B cell (primary cell): ENCODE measurements around the gene ZNF254. TPM values are rescaled to one million over a fixed set of nuclear protein-coding genes. Genes with fewer than 3 reads are reported as not detected.

Source experiments
- ATAC-seq: fragments of 200-7000 bp; cut with Tn5 transposase; one replicate; pipeline ENCODE4 v1.10.0; 2021; ENCODE audit warnings: low read depth, mild to moderate bottlenecking, moderate number of reproducible peaks, moderate library complexity
- CTCF ChIA-PET: fragments of 350-600 bp; sonication (Branson Sonifier 250); formaldehyde crosslinking; loops from one replicate; lab custom pipeline; 2021; ENCODE audit warnings: antibody characterized with exemption, inconsistent platforms; lab: Charles Lee
- POLR2A ChIA-PET: fragments of 350-600 bp; sonication (Branson Sonifier 250); formaldehyde crosslinking; loops from one replicate; lab custom pipeline; 2021; ENCODE audit warnings: antibody characterized with exemption; lab: Charles Lee
- DNase-seq: peaks from one replicate; pipeline ENCODE4 v3.0.0; 2013
- H2AFZ ChIP-seq: 2 replicates; pipeline ENCODE4 v1.6.1; 2012; ENCODE audit warnings: mild to moderate bottlenecking, low read depth, low read length; ENCODE audit not compliant: insufficient read depth, poor library complexity, severe bottlenecking
- H3K27ac ChIP-seq, 2 donors: 1 replicate in 1 of 2; 2 replicates in 1 of 2; pipeline ENCODE4 v1.5.1; 2012 to 2013; ENCODE audit warnings: low read length in 2 of 2, mild to moderate bottlenecking in 2 of 2, moderate library complexity in 1 of 2
- H3K27me3 ChIP-seq, 4 experiments: fragments of 200-600 bp in 1 of 4; sonication (generic) in 1 of 4; replicated peaks in 1 of 4; 1 replicate in 2 of 4; 2 replicates in 2 of 4; pipeline versions ENCODE4 v1.6.1 to v1.7.0; 2013 to 2016; ENCODE audit warnings: low read length in 3 of 4, mild to moderate bottlenecking in 2 of 4, mixed read lengths in 1 of 4, moderate library complexity in 1 of 4; ENCODE audit not compliant: insufficient read depth in 4 of 4, control insufficient read depth in 3 of 4; ENCODE audit errors: control extremely low read depth in 1 of 4
- H3K36me3 ChIP-seq, 2 experiments: replicated peaks in 1 of 2; 1 replicate in 1 of 2; 2 replicates in 1 of 2; pipeline versions ENCODE4 v1.6.1 to v1.7.1; 2013; ENCODE audit warnings: low read length in 1 of 2; ENCODE audit not compliant: insufficient read depth in 2 of 2, control insufficient read depth in 1 of 2; ENCODE audit errors: control extremely low read depth in 1 of 2, extremely low read depth in 1 of 2
- H3K4me1 ChIP-seq, 2 donors: fragments of 200-600 bp in 1 of 2; sonication (generic) in 1 of 2; 1 replicate in 1 of 2; 2 replicates in 1 of 2; pipeline versions ENCODE4 v1.5.1 to v1.6.1; 2013 to 2017; ENCODE audit warnings: low read length in 2 of 2; ENCODE audit not compliant: control insufficient read depth in 2 of 2, insufficient read depth in 2 of 2
- H3K4me2 ChIP-seq: replicated peaks from 2 replicates; pipeline ENCODE3; 2012; ENCODE audit warnings: mild to moderate bottlenecking, low read depth, low read length; ENCODE audit not compliant: poor library complexity, severe bottlenecking
- H3K4me3 ChIP-seq, 5 experiments: fragments of 200-600 bp in 1 of 5; sonication (generic) in 1 of 5; 1 replicate in 3 of 5; 2 replicates in 2 of 5; pipeline versions ENCODE4 v1.5.1 to v1.7.0; 2011 to 2016; ENCODE audit warnings: low read length in 4 of 5, mild to moderate bottlenecking in 4 of 5, low read depth in 2 of 5, control low read depth in 1 of 5, moderate library complexity in 1 of 5; ENCODE audit not compliant: insufficient read depth in 1 of 5; ENCODE audit errors: control extremely low read depth in 1 of 5, extremely low read depth in 1 of 5
- H3K79me2 ChIP-seq: fragments of 200-600 bp; sonication (generic); one replicate; pipeline ENCODE4 v1.6.0; 2016; ENCODE audit warnings: low read length; ENCODE audit not compliant: control insufficient read depth, insufficient read depth
- H3K9ac ChIP-seq: fragments of 200-600 bp; sonication (generic); 2 replicates; pipeline ENCODE4 v1.6.1; 2017; ENCODE audit warnings: mild to moderate bottlenecking, low read length, moderate library complexity
- H3K9me3 ChIP-seq, 3 donors: one replicate each; pipeline versions ENCODE4 v1.6.1 to v1.7.1; 2013; ENCODE audit warnings: low read length in 2 of 3; ENCODE audit not compliant: control insufficient read depth in 2 of 3, insufficient read depth in 1 of 3; ENCODE audit errors: control extremely low read depth in 1 of 3
- H4K20me1 ChIP-seq: 2 replicates; pipeline ENCODE4 v1.6.0; 2012; ENCODE audit warnings: mild to moderate bottlenecking, low read length; ENCODE audit not compliant: insufficient read depth, control insufficient read depth, poor library complexity, severe bottlenecking
- H3K27ac Mint-ChIP-seq: one replicate; pipeline ENCODE4 v1.8.0; 2021; ENCODE audit warnings: mixed read lengths
- H3K27me3 Mint-ChIP-seq: one replicate; pipeline ENCODE4 v1.8.0; 2021; ENCODE audit warnings: mixed read lengths
- H3K4me1 Mint-ChIP-seq: one replicate; pipeline ENCODE4 v1.8.0; 2021; ENCODE audit warnings: mixed read lengths
- H3K4me3 Mint-ChIP-seq: one replicate; pipeline ENCODE4 v1.8.0; 2021; ENCODE audit warnings: mixed read lengths
- H3K9me3 Mint-ChIP-seq: one replicate; pipeline ENCODE4 v1.8.0; 2022; ENCODE audit warnings: mixed read lengths; ENCODE audit not compliant: insufficient read depth
- EZH2 ChIP-seq: IDR thresholded peaks from 2 replicates; pipeline ENCODE4 v1.6.1; 2012; ENCODE audit warnings: borderline replicate concordance, low read depth, mild to moderate bottlenecking, moderate library complexity, low read length; ENCODE audit not compliant: insufficient read depth, poor library complexity, severe bottlenecking
- WGBS: methylation state at CpG from one replicate; pipeline ENCODE4 v1.1.5; 2013; ENCODE audit warnings: missing lambda C conversion rate; ENCODE audit not compliant: insufficient coverage; 5-methylcytosine and 5-hydroxymethylcytosine counted together
- intact Hi-C: fragments of 100-400 bp; cut with micrococcal nuclease; formaldehyde crosslinking; loops from one replicate; pipeline ENCODE4 v1.10.0; 2022
- polyA plus RNA-seq: library from polyadenylated mRNA; depleted of rRNA; stranded (reverse); fragments of >200 nt; gene quantifications from 2 replicates; pipeline ENCODE4 v1.2.3, GENCODE V29; 2012
- total RNA-seq, 2 donors: library from RNA; stranded (reverse); fragments of 120-200 nt in 1 of 2; gene quantifications; 1 replicate in 1 of 2; 2 replicates in 1 of 2; pipeline versions ENCODE4 v1.2.3 to v1.2.4, GENCODE V29; 2013 to 2022
- TF ChIP-seq, protein P1 (sequence below): fragments of 200-600 bp; IDR thresholded peaks from one replicate; pipeline ENCODE4 v1.8.0; 2022; ENCODE audit warnings: antibody characterized with exemption, mild to moderate bottlenecking

The ZNF254 gene
- total and polyA plus RNA-seq, 2 donors (not counting 1 experiment from before 2014, with no cell fraction given) = 4.2 to 28.8 TPM

DNA sequence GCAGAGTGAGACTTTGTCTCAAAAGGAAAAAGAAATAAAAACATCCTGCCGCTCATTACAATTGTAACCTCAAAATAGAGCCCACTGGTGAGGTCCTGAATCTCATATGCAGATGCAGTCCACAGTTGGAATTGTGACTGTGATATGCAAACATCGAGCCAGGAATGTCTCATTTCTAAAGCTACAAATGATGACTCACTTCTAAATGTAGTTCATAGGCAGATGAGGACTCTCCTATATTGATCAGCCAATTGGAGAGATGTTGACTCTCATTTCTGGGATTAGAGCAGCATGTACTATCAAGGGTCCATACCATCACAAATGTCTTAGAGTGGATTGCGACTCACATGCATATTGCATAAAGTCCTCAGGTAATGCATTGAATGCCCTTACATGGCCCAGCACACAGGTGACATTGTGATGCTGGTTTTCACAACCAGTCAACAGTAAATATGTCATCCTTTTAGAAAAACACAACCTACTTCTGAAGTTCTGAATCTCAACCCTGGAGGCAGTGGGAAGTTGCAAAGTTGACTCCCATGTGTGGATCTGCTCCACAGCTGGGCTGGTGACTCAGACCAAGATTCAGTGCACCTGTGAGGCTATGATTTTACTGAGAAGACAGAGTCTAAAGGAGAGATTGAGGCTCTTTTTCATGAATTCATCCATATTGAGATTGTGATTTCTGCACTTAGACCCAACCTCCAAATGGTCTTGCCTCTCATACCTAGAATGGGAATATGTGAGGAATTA, 16.9 kb upstream of the ZNF254 start:
- no peak overlapping the region for H3K9ac ChIP-seq
- peaks cover 0 to 2% (median 0%) of the 10 kb centered on the region in 3 donors for H3K9me3 ChIP-seq
- no peak overlapping the region for H2AFZ ChIP-seq
- POLR2A ChIA-PET = no interaction called here
- no peak for DNase-seq
- no peaks in the 10 kb centered on the region for H4K20me1 ChIP-seq
- H3K27me3 ChIP-seq = no peaks in the 10 kb centered on the region
- H3K4me3 ChIP-seq = no peak overlapping the region
- H3K27ac Mint-ChIP-seq = no peak overlapping the region
- peaks cover 6 to 32% of the 10 kb centered on the region in 2 experiments for H3K36me3 ChIP-seq
- TF ChIP-seq EZH2 = no peak
- TF ChIP-seq, protein P1, sequence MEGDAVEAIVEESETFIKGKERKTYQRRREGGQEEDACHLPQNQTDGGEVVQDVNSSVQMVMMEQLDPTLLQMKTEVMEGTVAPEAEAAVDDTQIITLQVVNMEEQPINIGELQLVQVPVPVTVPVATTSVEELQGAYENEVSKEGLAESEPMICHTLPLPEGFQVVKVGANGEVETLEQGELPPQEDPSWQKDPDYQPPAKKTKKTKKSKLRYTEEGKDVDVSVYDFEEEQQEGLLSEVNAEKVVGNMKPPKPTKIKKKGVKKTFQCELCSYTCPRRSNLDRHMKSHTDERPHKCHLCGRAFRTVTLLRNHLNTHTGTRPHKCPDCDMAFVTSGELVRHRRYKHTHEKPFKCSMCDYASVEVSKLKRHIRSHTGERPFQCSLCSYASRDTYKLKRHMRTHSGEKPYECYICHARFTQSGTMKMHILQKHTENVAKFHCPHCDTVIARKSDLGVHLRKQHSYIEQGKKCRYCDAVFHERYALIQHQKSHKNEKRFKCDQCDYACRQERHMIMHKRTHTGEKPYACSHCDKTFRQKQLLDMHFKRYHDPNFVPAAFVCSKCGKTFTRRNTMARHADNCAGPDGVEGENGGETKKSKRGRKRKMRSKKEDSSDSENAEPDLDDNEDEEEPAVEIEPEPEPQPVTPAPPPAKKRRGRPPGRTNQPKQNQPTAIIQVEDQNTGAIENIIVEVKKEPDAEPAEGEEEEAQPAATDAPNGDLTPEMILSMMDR = no peak
- no peaks in the 10 kb centered on the region for H3K4me1 Mint-ChIP-seq
- no peak overlapping the region for H3K27ac ChIP-seq
- no peak overlapping the region for H3K4me2 ChIP-seq
- 100% methylated on average over 1 of the region's 3 CpGs for WGBS
- no peaks in the 10 kb centered on the region for H3K79me2 ChIP-seq
- ATAC-seq = no peak
- no peak overlapping the region for H3K4me3 Mint-ChIP-seq
- no peaks in the 10 kb centered on the region for H3K4me1 ChIP-seq
- no peaks in the 10 kb centered on the region for H3K27me3 Mint-ChIP-seq
- CTCF ChIA-PET = no interaction called here
- intact Hi-C loops = no loop called here
- H3K9me3 Mint-ChIP-seq = no peaks in the 10 kb centered on the region

DNA sequence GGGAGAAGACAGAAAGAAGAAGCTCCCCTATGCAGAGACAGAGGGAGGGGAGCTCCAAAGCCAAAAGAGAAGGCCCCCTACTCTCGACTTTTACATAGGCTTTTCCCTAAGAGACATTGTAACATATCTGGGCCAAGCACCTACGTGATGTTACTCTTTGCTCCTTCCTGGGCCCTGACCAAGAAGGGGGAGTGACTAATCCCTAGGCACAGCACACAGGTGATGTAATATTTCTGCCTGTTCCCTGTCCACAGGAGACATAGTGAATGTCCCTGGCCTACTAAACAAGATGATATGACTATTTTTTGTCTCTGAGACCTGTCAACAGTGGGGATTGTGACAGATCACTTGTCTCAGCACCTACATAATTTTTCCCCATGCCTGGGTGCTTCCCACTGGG, 15.9 kb upstream of the ZNF254 start:
- ATAC-seq (no peak), DNase-seq (no peak)
- no peaks in the 10 kb centered on the region for H4K20me1 ChIP-seq
- H3K9ac ChIP-seq = no peak overlapping the region
- peaks cover 6 to 29% of the 10 kb centered on the region in 2 experiments for H3K36me3 ChIP-seq
- H3K4me3 ChIP-seq = no peak overlapping the region
- no peaks in the 10 kb centered on the region for H3K4me1 ChIP-seq
- H3K79me2 ChIP-seq = no peaks in the 10 kb centered on the region
- CTCF ChIA-PET = no interaction called here
- intact Hi-C loops = no loop called here
- H3K4me2 ChIP-seq = no peak overlapping the region
- H3K9me3 Mint-ChIP-seq = no peaks in the 10 kb centered on the region
- H3K27me3 ChIP-seq = no peaks in the 10 kb centered on the region
- peaks cover 0 to 2% (median 0%) of the 10 kb centered on the region in 3 donors for H3K9me3 ChIP-seq
- POLR2A ChIA-PET = no interaction called here
- 100% methylated on average over 1 of the region's 2 CpGs for WGBS
- TF ChIP-seq EZH2 = no peak
- TF ChIP-seq, protein P1 = no peak
- H3K27ac Mint-ChIP-seq = no peak overlapping the region
- H3K4me3 Mint-ChIP-seq = no peak overlapping the region
- no peaks in the 10 kb centered on the region for H3K27me3 Mint-ChIP-seq
- no peak overlapping the region for H3K27ac ChIP-seq
- H3K4me1 Mint-ChIP-seq = no peaks in the 10 kb centered on the region
- no peak overlapping the region for H2AFZ ChIP-seq
